H9 (cell line): Measurements from ENCODE around the gene PCNX4. TPM values are rescaled to one million over a fixed set of nuclear protein-coding genes. Genes with fewer than 3 reads are reported as not detected.

Experiments used
- DNase-seq: peaks from one replicate; pipeline ENCODE4 v3.0.0-alpha.2; 2017
- H2AFZ ChIP-seq: one replicate; pipeline ENCODE4 v1.6.1; 2013; ENCODE audit warnings: mild to moderate bottlenecking, low read length, control low read depth, moderate library complexity
- H2AK5ac ChIP-seq: 2 replicates; pipeline ENCODE4 v1.6.1; 2013; ENCODE audit warnings: low read length, control low read depth, mixed read lengths; ENCODE audit not compliant: insufficient read length
- H2BK120ac ChIP-seq: one replicate; pipeline ENCODE4 v1.6.1; 2013; ENCODE audit warnings: low read depth, mild to moderate bottlenecking, low read length, control low read depth, inconsistent platforms; ENCODE audit not compliant: poor library complexity, severe bottlenecking
- H2BK12ac ChIP-seq: 2 replicates; pipeline ENCODE4 v1.6.1; 2013; ENCODE audit warnings: low read length, control low read depth, mixed read lengths, low read depth; ENCODE audit not compliant: insufficient read length
- H2BK15ac ChIP-seq: 2 replicates; pipeline ENCODE4 v1.6.1; 2013; ENCODE audit warnings: low read depth, low read length, control low read depth
- H2BK20ac ChIP-seq: one replicate; pipeline ENCODE4 v1.6.1; 2013; ENCODE audit warnings: low read depth, mild to moderate bottlenecking, low read length, control low read depth, inconsistent platforms; ENCODE audit not compliant: poor library complexity, severe bottlenecking
- H2BK5ac ChIP-seq: 2 replicates; pipeline ENCODE4 v1.6.1; 2013; ENCODE audit warnings: low read length, control low read depth, mixed read lengths; ENCODE audit not compliant: insufficient read length
- H3K14ac ChIP-seq: 2 replicates; pipeline ENCODE4 v1.6.1; 2013; ENCODE audit warnings: low read length, control low read depth; ENCODE audit not compliant: insufficient read depth
- H3K18ac ChIP-seq: 2 replicates; pipeline ENCODE4 v1.6.1; 2013; ENCODE audit warnings: low read depth, mild to moderate bottlenecking, mixed read lengths, low read length, control low read depth; ENCODE audit not compliant: insufficient read length
- H3K23ac ChIP-seq: 2 replicates; pipeline ENCODE4 v1.6.1; 2013; ENCODE audit warnings: low read length, control low read depth, mixed read lengths, low read depth; ENCODE audit not compliant: insufficient read length
- H3K23me2 ChIP-seq: 2 replicates; pipeline ENCODE4 v1.6.1; 2013; ENCODE audit warnings: low read depth, mild to moderate bottlenecking, mixed read lengths, low read length, control low read depth; ENCODE audit not compliant: insufficient read length, poor library complexity, severe bottlenecking
- H3K27ac ChIP-seq: 2 replicates; pipeline ENCODE4 v1.5.1; 2013; ENCODE audit warnings: low read length, control low read depth, mixed read lengths, low read depth; ENCODE audit not compliant: insufficient read length
- H3K27me3 ChIP-seq: 2 replicates; pipeline ENCODE4 v1.6.1; 2013; ENCODE audit warnings: low read length, control low read depth, inconsistent platforms; ENCODE audit not compliant: insufficient read depth
- H3K4ac ChIP-seq: 2 replicates; pipeline ENCODE4 v1.6.1; 2013; ENCODE audit warnings: low read depth, mild to moderate bottlenecking, control low read depth, inconsistent platforms, low read length, moderate library complexity
- H3K4me1 ChIP-seq: 2 replicates; pipeline ENCODE4 v1.6.1; 2013; ENCODE audit warnings: low read length, control low read depth, inconsistent platforms; ENCODE audit not compliant: insufficient read depth
- H3K4me2 ChIP-seq: 2 replicates; pipeline ENCODE4 v1.6.1; 2013; ENCODE audit warnings: low read length, control low read depth, mixed read lengths; ENCODE audit not compliant: insufficient read length, insufficient read depth
- H3K56ac ChIP-seq: 2 replicates; pipeline ENCODE4 v1.6.1; 2013; ENCODE audit warnings: low read depth, mild to moderate bottlenecking, mixed read lengths, low read length, control low read depth; ENCODE audit not compliant: insufficient read length
- H3K79me1 ChIP-seq: 2 replicates; pipeline ENCODE4 v1.6.1; 2013; ENCODE audit warnings: low read depth, mild to moderate bottlenecking, moderate library complexity, low read length, control low read depth, inconsistent platforms; ENCODE audit not compliant: insufficient read depth, poor library complexity, severe bottlenecking
- H3K79me2 ChIP-seq: 2 replicates; pipeline ENCODE4 v1.6.1; 2013; ENCODE audit warnings: low read length, control low read depth, inconsistent platforms; ENCODE audit not compliant: insufficient read depth
- H3K9ac ChIP-seq: 2 replicates; pipeline ENCODE4 v1.6.1; 2013; ENCODE audit warnings: low read length, control low read depth, mixed read lengths; ENCODE audit not compliant: insufficient read length; ENCODE audit errors: extremely low read depth
- H3K9me3 ChIP-seq: one replicate; pipeline ENCODE4 v1.6.1; 2013; ENCODE audit warnings: low read depth, low read length, inconsistent platforms; ENCODE audit not compliant: control insufficient read depth
- H3T11ph ChIP-seq: one replicate; pipeline ENCODE4 v1.6.1; 2013; ENCODE audit warnings: mild to moderate bottlenecking, low read length, control low read depth, inconsistent platforms
- H4K20me1 ChIP-seq: one replicate; pipeline ENCODE4 v1.6.1; 2013; ENCODE audit not compliant: control insufficient read depth, insufficient read length, insufficient read depth
- H4K5ac ChIP-seq: 2 replicates; pipeline ENCODE4 v1.6.1; 2013; ENCODE audit warnings: low read depth, mild to moderate bottlenecking, mixed read lengths, low read length, control low read depth; ENCODE audit not compliant: insufficient read length
- H4K8ac ChIP-seq: replicated peaks from 2 replicates; pipeline ENCODE4 v1.6.1; 2013; ENCODE audit warnings: low read length, control low read depth, mixed read lengths, low read depth; ENCODE audit not compliant: insufficient read length
- H4K91ac ChIP-seq: 2 replicates; pipeline ENCODE4 v1.6.1; 2013; ENCODE audit warnings: low read depth, mild to moderate bottlenecking, moderate library complexity, mixed read lengths, low read length, control low read depth; ENCODE audit not compliant: insufficient read length
- H3K27ac Mint-ChIP-seq, 3 experiments: 2 replicates in 2 of 3; 3 replicates in 1 of 3; pipeline ENCODE4 v1.8.0; 2020 to 2021; ENCODE audit warnings: mixed read lengths in 3 of 3, mild to moderate bottlenecking in 1 of 3, moderate library complexity in 1 of 3
- H3K27me3 Mint-ChIP-seq: 2 replicates; pipeline ENCODE4 v1.8.0; 2021; ENCODE audit warnings: low read depth, mild to moderate bottlenecking, moderate library complexity, mixed read lengths
- H3K36me3 Mint-ChIP-seq, 3 experiments: 2 replicates in 2 of 3; 3 replicates in 1 of 3; pipeline ENCODE4 v1.8.0; 2020 to 2021; ENCODE audit warnings: low read depth in 3 of 3, mixed read lengths in 3 of 3; ENCODE audit not compliant: insufficient read depth in 1 of 3
- H3K4me1 Mint-ChIP-seq, 2 experiments: 2 replicates each; pipeline ENCODE4 v1.8.0; 2020; ENCODE audit warnings: mixed read lengths in 2 of 2
- H3K4me3 Mint-ChIP-seq, 2 experiments: 2 replicates in 1 of 2; 3 replicates in 1 of 2; pipeline ENCODE4 v1.8.0; 2020 to 2021; ENCODE audit warnings: mild to moderate bottlenecking in 2 of 2, mixed read lengths in 2 of 2, moderate library complexity in 1 of 2
- H3K9me3 Mint-ChIP-seq, 2 experiments: 2 replicates in 1 of 2; 3 replicates in 1 of 2; pipeline ENCODE4 v1.8.0; 2020; ENCODE audit warnings: mild to moderate bottlenecking in 2 of 2, mixed read lengths in 2 of 2, moderate library complexity in 1 of 2
- CTCF ChIP-seq: fragments of 200-600 bp; sonication (generic); conservative IDR thresholded peaks from 3 replicates; pipeline ENCODE4 v1.8.0; 2021; ENCODE audit warnings: antibody characterized with exemption, mild to moderate bottlenecking
- WGBS: extraction: QIAGEN DNeasy Blood & Tissue Kit; methylation state at CpG from one replicate; pipeline ENCODE4 v1.1.7; 2013; ENCODE audit warnings: missing lambda C conversion rate, low lambda C conversion rate, mixed read lengths; ENCODE audit not compliant: insufficient read length; ENCODE audit errors: extremely low coverage; 5-methylcytosine and 5-hydroxymethylcytosine counted together
- total RNA-seq: library from RNA; stranded (reverse); gene quantifications from 2 replicates; pipeline ENCODE4 v1.2.1, GENCODE V29; 2021

Gene PCNX4
- total RNA-seq, 1 experiment from 2014 or later = 40.0 TPM

- Histone ChIP-seq H3T11ph (no peak overlapping the region), H2AFZ (no peak overlapping the region), H2BK15ac (no peak overlapping the region), H3K4me1 (peaks cover 6% of the 10 kb centered on the region; the same call in 1 of the 2 replicates), H3K56ac (no peak overlapping the region), H3K79me2 (no peaks in the 10 kb centered on the region), H3K27me3 (no peaks in the 10 kb centered on the region), H3K14ac (no peak overlapping the region), H2BK12ac (no peak overlapping the region), H4K5ac (no peak overlapping the region), H3K9ac (no peak overlapping the region), H2BK20ac (no peak overlapping the region), H2BK5ac (no peak overlapping the region), H3K23ac (no peak overlapping the region), H4K8ac (no peak overlapping the region), H2BK120ac (no peak overlapping the region), H3K4ac (no peak overlapping the region), H3K9me3 (no peaks in the 10 kb centered on the region), H3K27ac (no peak overlapping the region), H3K23me2 (peaks cover 7% of the 10 kb centered on the region), H3K79me1 (no peaks in the 10 kb centered on the region), H3K18ac (no peak overlapping the region), H4K20me1 (no peaks in the 10 kb centered on the region), H4K91ac (no peak overlapping the region), H2AK5ac (no peak overlapping the region), H3K4me2 (no peak overlapping the region)
- WGBS = no CpG with 5 or more reads among the region's 2 CpGs
- Mint-ChIP-seq H3K9me3 (no peaks in the 10 kb centered on the region), H3K27ac (peak overlapping the region; percentile 10 to 36 (median 20); a peak in 4 of 7 replicates), H3K36me3 (no peaks in the 10 kb centered on the region), H3K27me3 (peaks cover 7% of the 10 kb centered on the region), H3K4me1 (peaks cover 26% of the 10 kb centered on the region in 2 experiments), H3K4me3 (no peak overlapping the region)
- DNase-seq = peak; percentile 48
- TF ChIP-seq CTCF = no peak
Measured at GRCh38 chr14:60161196-60162107, 69.7 kb downstream of the PCNX4 start.
